ENCODE measurements around the gene SPACA4.

DNA sequence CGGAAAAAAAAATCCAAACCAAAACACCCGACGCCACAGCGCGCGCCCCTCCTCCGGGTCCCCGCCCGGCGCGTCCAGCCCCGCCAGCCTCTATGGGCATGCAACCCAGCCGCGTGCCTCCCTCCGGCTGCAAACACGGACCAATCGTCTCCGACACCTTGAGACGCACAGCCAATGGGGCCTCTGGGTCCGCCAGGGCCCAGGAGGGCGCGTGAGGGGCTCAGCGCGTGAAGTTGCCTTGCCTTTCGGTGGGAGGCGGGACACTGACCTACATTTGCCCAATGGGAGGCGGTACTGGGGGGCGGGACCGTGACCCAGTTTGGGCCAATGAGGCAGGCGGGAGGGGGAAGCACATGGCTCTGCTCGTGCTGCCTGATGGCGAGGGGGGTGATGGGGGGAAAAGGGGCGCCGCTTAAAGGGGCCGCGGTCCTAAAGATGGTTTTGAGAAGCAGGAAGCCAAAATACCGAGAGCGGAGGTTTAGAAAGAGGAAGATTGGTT, 31.0 kb downstream of the SPACA4 start:
- no peak for TF ChIP-seq HOXB13 (CRISPR knock-in tag; IDR thresholded peaks at IDR 0.05; ENCODE audit: low read depth)
- TF ChIP-seq REST (IDR thresholded peaks at IDR 0.05) = no peak
- no peak for TF ChIP-seq CEBPB (IDR thresholded peaks at IDR 0.05)
- TF ChIP-seq ZC3H11A (IDR thresholded peaks at IDR 0.05) = no peak
- no peak for TF ChIP-seq EP300 (IDR thresholded peaks at IDR 0.05)
- no peak for TF ChIP-seq HDAC2 (IDR thresholded peaks at IDR 0.05)
- TF ChIP-seq CTCF (IDR thresholded peaks at IDR 0.05) = no peak

Measured in A549 (cell line).